ENCODE measurements around the gene MBD1.
"Not testable (repeated sequence)": the region's sequence is repeated elsewhere in the genome, so short reads cannot be mapped to it uniquely, and the experiment has no call there.

DNA sequence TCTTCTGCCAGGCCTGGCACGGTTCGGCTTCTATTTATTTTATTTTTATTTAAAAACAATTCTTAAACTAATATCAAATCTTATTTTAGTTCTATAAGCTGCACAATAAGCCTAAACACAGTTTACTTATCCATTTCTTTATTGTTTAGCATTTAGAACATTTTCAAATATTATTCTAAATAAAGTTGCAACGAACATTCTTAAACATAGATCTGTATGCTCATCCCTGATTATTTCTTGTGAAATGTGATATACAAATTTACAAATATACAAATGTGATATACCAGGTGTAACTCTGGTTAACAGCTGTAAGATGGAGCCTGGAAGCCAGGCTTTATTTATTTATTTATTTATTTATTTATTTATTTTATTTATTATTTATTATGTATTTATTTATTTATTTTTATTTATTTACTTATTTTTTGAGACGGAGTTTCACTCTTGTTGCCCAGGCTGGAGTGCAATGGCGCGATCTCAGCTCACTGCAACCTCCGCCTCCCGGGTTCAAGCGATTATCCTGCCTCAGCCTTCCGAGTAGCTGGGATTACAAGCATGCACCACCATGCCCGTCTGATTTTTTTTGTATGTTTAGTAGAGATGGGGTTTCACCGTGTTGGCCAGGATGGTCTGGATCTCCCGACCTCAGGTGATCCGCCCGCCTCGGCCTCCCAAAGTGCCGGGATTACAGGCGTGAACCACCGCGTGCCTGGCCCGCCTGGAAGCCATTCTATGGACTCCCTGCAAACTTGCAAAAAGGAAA lies 7.2 kb upstream of the MBD1 start:
- TF ChIP-seq, protein P1, sequence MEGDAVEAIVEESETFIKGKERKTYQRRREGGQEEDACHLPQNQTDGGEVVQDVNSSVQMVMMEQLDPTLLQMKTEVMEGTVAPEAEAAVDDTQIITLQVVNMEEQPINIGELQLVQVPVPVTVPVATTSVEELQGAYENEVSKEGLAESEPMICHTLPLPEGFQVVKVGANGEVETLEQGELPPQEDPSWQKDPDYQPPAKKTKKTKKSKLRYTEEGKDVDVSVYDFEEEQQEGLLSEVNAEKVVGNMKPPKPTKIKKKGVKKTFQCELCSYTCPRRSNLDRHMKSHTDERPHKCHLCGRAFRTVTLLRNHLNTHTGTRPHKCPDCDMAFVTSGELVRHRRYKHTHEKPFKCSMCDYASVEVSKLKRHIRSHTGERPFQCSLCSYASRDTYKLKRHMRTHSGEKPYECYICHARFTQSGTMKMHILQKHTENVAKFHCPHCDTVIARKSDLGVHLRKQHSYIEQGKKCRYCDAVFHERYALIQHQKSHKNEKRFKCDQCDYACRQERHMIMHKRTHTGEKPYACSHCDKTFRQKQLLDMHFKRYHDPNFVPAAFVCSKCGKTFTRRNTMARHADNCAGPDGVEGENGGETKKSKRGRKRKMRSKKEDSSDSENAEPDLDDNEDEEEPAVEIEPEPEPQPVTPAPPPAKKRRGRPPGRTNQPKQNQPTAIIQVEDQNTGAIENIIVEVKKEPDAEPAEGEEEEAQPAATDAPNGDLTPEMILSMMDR (IDR thresholded peaks at IDR 0.05; ENCODE audit: insufficient read depth, low read depth, low read length): not testable (repeated sequence)
- TF ChIP-seq EZH2 (IDR thresholded peaks at IDR 0.05; ENCODE audit: insufficient read depth, low read length): not testable (repeated sequence)
